Measurements from ENCODE around the gene PRPF38A. TPM values are rescaled to one million over a fixed set of nuclear protein-coding genes. Genes with fewer than 3 reads are reported as not detected.
A peak's percentile ranks its signal among the peaks of the same experiment; 100 is the strongest.

PRPF38A gene
- total RNA-seq, 1 experiment from 2014 or later = 89.9 TPM

- no peak for DNase-seq
- no peak overlapping the region for H2BK15ac ChIP-seq (ENCODE audit: low read depth, low read length)
- TF ChIP-seq, protein P1, sequence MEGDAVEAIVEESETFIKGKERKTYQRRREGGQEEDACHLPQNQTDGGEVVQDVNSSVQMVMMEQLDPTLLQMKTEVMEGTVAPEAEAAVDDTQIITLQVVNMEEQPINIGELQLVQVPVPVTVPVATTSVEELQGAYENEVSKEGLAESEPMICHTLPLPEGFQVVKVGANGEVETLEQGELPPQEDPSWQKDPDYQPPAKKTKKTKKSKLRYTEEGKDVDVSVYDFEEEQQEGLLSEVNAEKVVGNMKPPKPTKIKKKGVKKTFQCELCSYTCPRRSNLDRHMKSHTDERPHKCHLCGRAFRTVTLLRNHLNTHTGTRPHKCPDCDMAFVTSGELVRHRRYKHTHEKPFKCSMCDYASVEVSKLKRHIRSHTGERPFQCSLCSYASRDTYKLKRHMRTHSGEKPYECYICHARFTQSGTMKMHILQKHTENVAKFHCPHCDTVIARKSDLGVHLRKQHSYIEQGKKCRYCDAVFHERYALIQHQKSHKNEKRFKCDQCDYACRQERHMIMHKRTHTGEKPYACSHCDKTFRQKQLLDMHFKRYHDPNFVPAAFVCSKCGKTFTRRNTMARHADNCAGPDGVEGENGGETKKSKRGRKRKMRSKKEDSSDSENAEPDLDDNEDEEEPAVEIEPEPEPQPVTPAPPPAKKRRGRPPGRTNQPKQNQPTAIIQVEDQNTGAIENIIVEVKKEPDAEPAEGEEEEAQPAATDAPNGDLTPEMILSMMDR (conservative IDR thresholded peaks at IDR 0.05) = no peak
- H3K27ac Mint-ChIP-seq = 0 out of 7 replicates have a peak overlapping the region, but pooled peaks of 1 of the 3 experiments have one; percentile 16
- no peaks in the 10 kb centered on the region for H3K9me3 ChIP-seq (ENCODE audit: control insufficient read depth, low read depth, low read length)
- H3K36me3 Mint-ChIP-seq (ENCODE audit: insufficient read depth in 1 of 3, low read depth in 3 of 3) = peaks cover 12 to 49% (median 28%) of the 10 kb centered on the region in 3 experiments; a peak in 6 of 7 replicates
- no peak overlapping the region for H2BK5ac ChIP-seq (ENCODE audit: insufficient read length, low read length)
- no peaks in the 10 kb centered on the region for H3K4me1 ChIP-seq (ENCODE audit: insufficient read depth, low read length)
- no peak overlapping the region for H4K91ac ChIP-seq (ENCODE audit: insufficient read length, low read depth, low read length)
- no peak overlapping the region for H3K9ac ChIP-seq (ENCODE audit: extremely low read depth, insufficient read length, low read length)
- H3T11ph ChIP-seq (ENCODE audit: low read length) = no peak overlapping the region
- H2BK120ac ChIP-seq (ENCODE audit: low read depth, low read length, poor library complexity, severe bottlenecking) = no peak overlapping the region
- H3K27ac ChIP-seq (ENCODE audit: insufficient read length, low read depth, low read length) = no peak overlapping the region
- H2AK5ac ChIP-seq (ENCODE audit: insufficient read length, low read length) = no peak overlapping the region
- no peak overlapping the region for H4K8ac ChIP-seq (replicated peaks; ENCODE audit: insufficient read length, low read depth, low read length)
- no peak overlapping the region for H3K23ac ChIP-seq (ENCODE audit: insufficient read length, low read depth, low read length)
- H3K9me3 Mint-ChIP-seq = no peaks in the 10 kb centered on the region
- no peaks in the 10 kb centered on the region for H4K20me1 ChIP-seq (ENCODE audit: control insufficient read depth, insufficient read depth, insufficient read length)
- no peaks in the 10 kb centered on the region for H3K27me3 ChIP-seq (ENCODE audit: insufficient read depth, low read length)
- H3K4me2 ChIP-seq (ENCODE audit: insufficient read depth, insufficient read length, low read length) = no peak overlapping the region
- no peak overlapping the region for H3K14ac ChIP-seq (ENCODE audit: insufficient read depth, low read length)
- no peaks in the 10 kb centered on the region for H3K79me2 ChIP-seq (ENCODE audit: insufficient read depth, low read length)
- H2AFZ ChIP-seq (ENCODE audit: low read length) = no peak overlapping the region
- H4K5ac ChIP-seq (ENCODE audit: insufficient read length, low read depth, low read length) = no peak overlapping the region
- no peak overlapping the region for H3K4me3 Mint-ChIP-seq
- peaks cover 7% of the 10 kb centered on the region in 2 experiments; a peak in 3 of 4 replicates for H3K4me1 Mint-ChIP-seq
- no peaks in the 10 kb centered on the region for H3K79me1 ChIP-seq (ENCODE audit: insufficient read depth, low read depth, low read length, poor library complexity, severe bottlenecking)
- H2BK20ac ChIP-seq (ENCODE audit: low read depth, low read length, poor library complexity, severe bottlenecking) = no peak overlapping the region
- no peaks in the 10 kb centered on the region; the same call in 1 of the 2 replicates for H3K27me3 Mint-ChIP-seq (ENCODE audit: low read depth)
- no peak overlapping the region for H2BK12ac ChIP-seq (ENCODE audit: insufficient read length, low read depth, low read length)
- H3K56ac ChIP-seq (ENCODE audit: insufficient read length, low read depth, low read length) = no peak overlapping the region
- no peak overlapping the region for H3K4ac ChIP-seq (ENCODE audit: low read depth, low read length)
- no peaks in the 10 kb centered on the region for H3K23me2 ChIP-seq (ENCODE audit: insufficient read length, low read depth, low read length, poor library complexity, severe bottlenecking)
- H3K18ac ChIP-seq (ENCODE audit: insufficient read length, low read depth, low read length) = no peak overlapping the region
These were observed 19.8 kb downstream of the PRPF38A start for GRCh38 chr1:52424231-52424636.
